ENCODE data around the gene ADCY2.

- no peak for TF ChIP-seq CTCF (optimal IDR thresholded peaks at IDR 0.05 in 1 of 3, IDR thresholded peaks at IDR 0.05 in 1 of 3, conservative IDR thresholded peaks at IDR 0.05 in 1 of 3; ENCODE audit: extremely low read depth in 1 of 3, insufficient read depth in 2 of 3, low read length in 3 of 3)
- no peak for TF ChIP-seq EZH2 (IDR thresholded peaks at IDR 0.05; ENCODE audit: low read length)
These were observed 318.8 kb downstream of the ADCY2 start for GRCh38 chr5:7714697-7715096.

Measured in keratinocyte (primary cell).